ENCODE results near the gene DCAF11.

DCAF11 gene

GRCh38 chr14:24127673-24128072, 13.1 kb downstream of the DCAF11 start:
- no peaks in the 10 kb centered on the region for H3K4me1 ChIP-seq (ENCODE audit: insufficient read depth, low read length)
- H3K27me3 ChIP-seq (ENCODE audit: insufficient read depth, low read length) = no peaks in the 10 kb centered on the region
- H3K9ac ChIP-seq (ENCODE audit: low read depth, low read length) = no peak overlapping the region
- peaks cover 12% of the 10 kb centered on the region for H3K36me3 ChIP-seq (ENCODE audit: insufficient read depth, low read length)
- no peaks in the 10 kb centered on the region for H3K9me3 ChIP-seq (ENCODE audit: insufficient read depth, low read depth, low read length)
- WGBS = 99% methylated on average over 2 of the region's 2 CpGs
- no peak overlapping the region for H3K27ac ChIP-seq (ENCODE audit: low read depth, low read length)
- no peak overlapping the region for H3K4me3 ChIP-seq (ENCODE audit: low read length)

DNA sequence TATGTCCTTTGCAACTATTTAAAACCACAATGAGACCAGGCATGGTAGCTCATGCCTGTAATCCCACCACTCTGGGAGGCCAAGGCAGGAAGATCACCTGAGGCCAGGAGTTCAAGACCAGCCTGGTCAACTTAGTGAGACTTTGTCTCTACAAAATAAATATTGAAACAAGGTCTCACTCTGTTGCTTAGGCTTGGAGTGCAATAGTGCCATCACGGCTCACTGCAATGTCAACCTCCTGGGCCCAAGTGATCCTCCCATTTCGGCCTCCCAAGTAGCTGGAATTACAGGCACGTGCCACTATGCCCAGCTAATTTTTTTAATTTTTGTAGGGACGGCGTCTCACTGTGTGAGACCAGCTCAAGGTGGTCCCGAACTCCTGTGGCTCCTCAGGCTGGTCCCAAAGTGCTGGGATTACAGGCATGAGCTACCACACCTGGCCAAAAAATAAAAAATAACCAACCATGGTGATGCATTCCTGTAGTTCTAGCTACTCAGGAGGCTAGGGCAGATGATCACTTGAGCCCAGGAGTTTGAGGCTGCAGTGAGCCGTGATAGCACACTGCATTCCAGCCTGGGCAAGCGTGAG, 14.9 kb downstream of the DCAF11 start:
- no peaks in the 10 kb centered on the region for H3K4me1 ChIP-seq (ENCODE audit: insufficient read depth, low read length)
- H3K9me3 ChIP-seq (ENCODE audit: insufficient read depth, low read depth, low read length) = no peaks in the 10 kb centered on the region
- no peaks in the 10 kb centered on the region for H3K27me3 ChIP-seq (ENCODE audit: insufficient read depth, low read length)
- H3K36me3 ChIP-seq (ENCODE audit: insufficient read depth, low read length) = no peaks in the 10 kb centered on the region
- H3K9ac ChIP-seq (ENCODE audit: low read depth, low read length) = no peak overlapping the region
- no peak overlapping the region for H3K4me3 ChIP-seq (ENCODE audit: low read length)
- WGBS = 90% methylated on average over 7 of the region's 8 CpGs
- H3K27ac ChIP-seq (ENCODE audit: low read depth, low read length) = no peak overlapping the region

DNA sequence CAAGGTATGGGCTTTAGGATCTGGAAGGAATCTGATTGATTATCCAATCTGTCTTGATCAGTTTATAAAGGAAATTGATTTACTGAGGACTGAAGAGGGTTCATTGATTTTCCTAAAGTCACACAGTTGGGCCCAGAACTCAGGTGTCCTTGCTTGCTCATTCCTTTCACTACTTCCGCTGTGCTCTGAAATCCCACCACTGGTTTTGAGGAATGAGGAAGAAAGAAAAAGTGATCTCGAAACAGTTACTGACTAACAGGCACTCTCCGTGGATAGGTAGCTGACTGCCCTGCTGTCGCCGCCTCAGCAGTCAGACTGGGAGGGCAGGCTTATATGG, 15.8 kb downstream of the DCAF11 start, which contains the start of gene FITM1:
Gene FITM1, plus strand, starts transcription at position 280 of the 337 bp plus-strand sequence. CDS start 905 bp downstream, outside the sequence.
- Histone ChIP-seq H3K4me3 (ENCODE audit: low read length) (no peak within 1 kb of the TSS), H3K9me3 (ENCODE audit: insufficient read depth, low read depth, low read length) (no peaks in the 10 kb centered on the region), H3K27me3 (ENCODE audit: insufficient read depth, low read length) (no peaks in the 10 kb centered on the region), H3K9ac (ENCODE audit: low read depth, low read length) (no peak within 1 kb of the TSS), H3K4me1 (ENCODE audit: insufficient read depth, low read length) (no peaks in the 10 kb centered on the region), H3K27ac (ENCODE audit: low read depth, low read length) (no peak within 1 kb of the TSS), H3K36me3 (ENCODE audit: insufficient read depth, low read length) (no peaks in the 10 kb centered on the region)
- 90% methylated on average over 5 of the region's 5 CpGs for WGBS

- H3K4me1 ChIP-seq (ENCODE audit: insufficient read depth, low read length) = no peaks in the 10 kb centered on the region
- 87% methylated on average over 7 of the region's 7 CpGs for WGBS
- H3K27me3 ChIP-seq (ENCODE audit: insufficient read depth, low read length) = no peaks in the 10 kb centered on the region
- no peaks in the 10 kb centered on the region for H3K36me3 ChIP-seq (ENCODE audit: insufficient read depth, low read length)
- H3K9ac ChIP-seq (ENCODE audit: low read depth, low read length) = no peak overlapping the region
- H3K9me3 ChIP-seq (ENCODE audit: insufficient read depth, low read depth, low read length) = no peaks in the 10 kb centered on the region
- no peak overlapping the region for H3K27ac ChIP-seq (ENCODE audit: low read depth, low read length)
- H3K4me3 ChIP-seq (ENCODE audit: low read length) = no peak overlapping the region
Observed at GRCh38 chr14:24130717-24131548, 16.4 kb downstream of the DCAF11 start.

DNA sequence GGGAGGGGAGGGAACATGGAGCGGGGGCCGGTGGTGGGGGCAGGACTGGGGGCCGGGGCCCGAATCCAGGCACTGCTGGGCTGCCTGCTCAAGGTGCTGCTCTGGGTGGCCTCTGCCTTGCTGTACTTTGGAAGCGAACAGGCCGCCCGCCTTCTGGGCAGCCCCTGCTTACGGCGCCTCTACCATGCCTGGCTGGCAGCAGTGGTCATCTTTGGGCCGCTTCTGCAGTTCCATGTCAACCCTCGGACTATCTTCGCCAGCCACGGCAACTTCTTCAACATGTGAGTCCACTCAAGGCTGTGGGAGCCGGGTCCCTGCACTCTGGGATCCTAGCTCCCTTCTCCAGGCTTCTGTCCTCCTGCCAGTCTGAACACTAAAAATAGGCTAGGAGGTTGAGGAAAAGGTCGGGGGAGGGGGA, 17.0 kb downstream of the DCAF11 start:
- H3K27me3 ChIP-seq (ENCODE audit: insufficient read depth, low read length) = 0 out of 2 replicates have a peak, but pooled peaks cover 1% of the 10 kb centered on the region
- no peaks in the 10 kb centered on the region for H3K9me3 ChIP-seq (ENCODE audit: insufficient read depth, low read depth, low read length)
- H3K9ac ChIP-seq (ENCODE audit: low read depth, low read length) = no peak overlapping the region
- no peaks in the 10 kb centered on the region for H3K4me1 ChIP-seq (ENCODE audit: insufficient read depth, low read length)
- H3K4me3 ChIP-seq (ENCODE audit: low read length) = no peak overlapping the region
- no peak overlapping the region for H3K27ac ChIP-seq (ENCODE audit: low read depth, low read length)
- 91% methylated on average over 15 of the region's 15 CpGs for WGBS
- no peaks in the 10 kb centered on the region for H3K36me3 ChIP-seq (ENCODE audit: insufficient read depth, low read length)

- Histone ChIP-seq H3K4me3 (ENCODE audit: low read length) (no peak overlapping the region), H3K4me1 (ENCODE audit: insufficient read depth, low read length) (no peaks in the 10 kb centered on the region), H3K27ac (ENCODE audit: low read depth, low read length) (no peak overlapping the region), H3K9me3 (ENCODE audit: insufficient read depth, low read depth, low read length) (no peaks in the 10 kb centered on the region), H3K9ac (ENCODE audit: low read depth, low read length) (no peak overlapping the region), H3K27me3 (ENCODE audit: insufficient read depth, low read length) (0 out of 2 replicates have a peak, but pooled peaks cover 4% of the 10 kb centered on the region), H3K36me3 (ENCODE audit: insufficient read depth, low read length) (peaks cover under 1% of the 10 kb centered on the region; the same call in 1 of the 2 replicates)
- 90% methylated on average over 24 of the region's 24 CpGs for WGBS
Observed at GRCh38 chr14:24132061-24132685, 17.6 kb downstream of the DCAF11 start.

DNA sequence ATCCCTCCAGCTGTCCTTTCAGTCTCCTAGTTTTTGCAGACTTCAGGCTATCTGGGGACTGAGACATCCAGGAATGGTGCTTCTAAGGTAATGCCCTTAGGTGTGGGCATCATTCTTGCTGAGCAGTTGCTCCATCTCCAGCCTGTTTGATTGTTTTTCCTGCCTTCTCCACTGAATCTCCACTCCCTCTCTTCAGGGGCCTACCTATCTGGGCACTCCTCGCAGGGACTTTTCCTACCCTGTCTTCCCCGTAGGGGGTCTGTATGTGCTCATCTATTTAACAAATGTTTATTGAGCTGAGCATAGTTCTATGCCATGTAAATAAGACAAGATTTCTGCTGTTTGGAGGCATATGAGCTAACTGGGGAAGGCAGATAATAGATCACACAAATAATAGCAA, 18.4 kb downstream of the DCAF11 start:
- 85% methylated on average over 2 of the region's 2 CpGs for WGBS
- Histone ChIP-seq H3K4me3 (ENCODE audit: low read length) (no peak overlapping the region), H3K9me3 (ENCODE audit: insufficient read depth, low read depth, low read length) (no peaks in the 10 kb centered on the region), H3K4me1 (ENCODE audit: insufficient read depth, low read length) (no peaks in the 10 kb centered on the region), H3K9ac (ENCODE audit: low read depth, low read length) (no peak overlapping the region), H3K27ac (ENCODE audit: low read depth, low read length) (no peak overlapping the region), H3K27me3 (ENCODE audit: insufficient read depth, low read length) (0 out of 2 replicates have a peak, but pooled peaks cover 4% of the 10 kb centered on the region), H3K36me3 (ENCODE audit: insufficient read depth, low read length) (peaks cover 9% of the 10 kb centered on the region)

DNA sequence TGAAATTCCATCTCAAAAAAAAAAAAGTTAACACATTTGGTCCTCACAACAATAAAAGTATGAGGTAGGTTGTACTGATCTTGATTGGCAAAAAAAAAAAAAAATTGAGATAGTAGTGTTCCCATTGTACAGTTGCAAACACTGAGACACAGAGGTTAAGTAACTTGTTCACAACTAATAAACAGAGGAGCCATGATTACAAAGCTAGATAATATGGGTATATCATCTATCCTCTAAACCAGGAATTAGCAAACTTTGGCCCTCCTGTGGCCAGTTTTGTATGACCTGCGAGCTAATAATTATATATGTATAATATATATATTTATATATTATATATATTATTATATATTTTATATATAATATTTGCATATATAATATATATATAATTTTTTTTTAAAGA, 19.2 kb downstream of the DCAF11 start:
- no CpG with 5 or more reads among the region's 1 CpG for WGBS
- Histone ChIP-seq H3K36me3 (ENCODE audit: insufficient read depth, low read length) (peaks cover 16% of the 10 kb centered on the region), H3K27me3 (ENCODE audit: insufficient read depth, low read length) (0 out of 2 replicates have a peak, but pooled peaks cover 4% of the 10 kb centered on the region), H3K4me3 (ENCODE audit: low read length) (no peak overlapping the region), H3K9me3 (ENCODE audit: insufficient read depth, low read depth, low read length) (no peaks in the 10 kb centered on the region), H3K9ac (ENCODE audit: low read depth, low read length) (no peak overlapping the region), H3K27ac (ENCODE audit: low read depth, low read length) (no peak overlapping the region), H3K4me1 (ENCODE audit: insufficient read depth, low read length) (no peaks in the 10 kb centered on the region)

- Histone ChIP-seq H3K27me3 (ENCODE audit: insufficient read depth, low read length) (0 out of 2 replicates have a peak, but pooled peaks cover 4% of the 10 kb centered on the region), H3K4me1 (ENCODE audit: insufficient read depth, low read length) (no peaks in the 10 kb centered on the region), H3K36me3 (ENCODE audit: insufficient read depth, low read length) (peaks cover 28% of the 10 kb centered on the region), H3K9ac (ENCODE audit: low read depth, low read length) (peak overlapping the region; percentile 61), H3K9me3 (ENCODE audit: insufficient read depth, low read depth, low read length) (no peaks in the 10 kb centered on the region), H3K4me3 (ENCODE audit: low read length) (peak overlapping the region; percentile 90), H3K27ac (ENCODE audit: low read depth, low read length) (no peak overlapping the region)
- 10% methylated on average over 9 of the region's 9 CpGs for WGBS
Observed at GRCh38 chr14:24135584-24135833, 20.9 kb downstream of the DCAF11 start.

DNA sequence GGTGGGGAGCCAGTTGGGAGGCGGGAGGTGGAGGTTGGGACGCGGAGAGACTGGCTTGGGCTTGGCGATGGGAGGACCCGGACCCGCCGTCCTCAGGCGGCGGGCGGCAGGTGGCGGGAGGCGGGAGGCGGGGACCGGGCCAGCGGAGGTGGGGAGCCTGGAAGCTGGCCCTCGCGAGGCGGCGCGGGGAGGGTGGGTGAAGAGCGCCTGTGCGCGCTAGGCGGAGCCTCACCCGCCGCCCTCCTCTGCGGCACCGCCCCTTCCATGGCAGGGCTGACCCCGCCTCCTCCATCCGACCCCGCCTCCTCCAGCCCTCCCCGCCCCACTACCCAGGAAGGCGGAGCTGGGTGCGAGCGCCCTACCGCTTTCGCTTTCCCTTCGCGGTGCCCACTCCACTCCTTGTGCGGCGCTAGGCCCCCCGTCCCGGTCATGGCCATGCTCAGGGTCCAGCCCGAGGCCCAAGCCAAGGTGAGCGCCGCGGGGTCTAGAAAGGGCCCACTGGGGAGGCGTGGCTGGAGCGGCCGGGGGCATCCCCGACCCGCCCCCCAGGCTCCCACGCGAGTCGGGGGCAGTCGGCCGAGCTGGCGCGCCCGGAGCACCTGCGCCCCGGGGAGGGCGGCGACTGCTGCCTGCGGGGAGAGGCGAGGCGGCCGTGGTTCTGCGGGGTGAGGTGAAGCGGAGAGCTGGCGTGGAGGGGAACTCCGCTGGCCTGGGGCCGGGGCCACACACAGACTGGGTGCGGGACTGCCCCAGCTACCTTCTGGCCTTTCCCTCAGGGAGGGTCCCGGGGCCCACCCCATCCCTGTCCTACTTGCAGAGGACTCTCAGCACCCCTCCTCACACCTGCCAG, 21.5 kb downstream of the DCAF11 start, which contains the start of gene PSME1:
Gene PSME1, plus strand, starts transcription at position 361 of the 850 bp plus-strand sequence. Its CDS starts 69 bp downstream, at position 430.
- Histone ChIP-seq H3K4me3 (ENCODE audit: low read length) (peak within 1 kb of the TSS; percentile 90), H3K27ac (ENCODE audit: low read depth, low read length) (no peak within 1 kb of the TSS), H3K27me3 (ENCODE audit: insufficient read depth, low read length) (0 out of 2 replicates have a peak, but pooled peaks cover 4% of the 10 kb centered on the region), H3K9ac (ENCODE audit: low read depth, low read length) (peak within 1 kb of the TSS; percentile 73), H3K36me3 (ENCODE audit: insufficient read depth, low read length) (peaks cover 28% of the 10 kb centered on the region), H3K4me1 (ENCODE audit: insufficient read depth, low read length) (no peaks in the 10 kb centered on the region), H3K9me3 (ENCODE audit: insufficient read depth, low read depth, low read length) (no peaks in the 10 kb centered on the region)
- 1% methylated on average over 75 of the region's 75 CpGs for WGBS

Measured in HUES64 (cell line).